HTR-8/SVneo (cell line): Measurements from ENCODE around the gene TRIM52.

Experiments used
- DNase-seq: peaks from one replicate; pipeline ENCODE4 v3.0.0; 2011; ENCODE audit warnings: low spot score, mixed read lengths; ENCODE audit not compliant: insufficient read length
- FAIRE-seq: peaks from 2 replicates; lab custom pipeline; 2011; peaks lifted over from hg19 to GRCh38; lab: Jason Lieb, UNC

Gene TRIM52

GRCh38 chr5:181235689-181236366 lies 25.1 kb downstream of the TRIM52 start:
- DNase-seq: no peak
- FAIRE-seq: no peak

GRCh38 chr5:181235323-181235688 lies 25.6 kb downstream of the TRIM52 start:
- FAIRE-seq (no peak), DNase-seq (no peak)

- DNase-seq (no peak), FAIRE-seq (no peak)
Observed at GRCh38 chr5:181234455-181235306, 26.3 kb downstream of the TRIM52 start.

- FAIRE-seq (no peak), DNase-seq (no peak)
Observed at GRCh38 chr5:181233801-181234454, 27.0 kb downstream of the TRIM52 start.

- FAIRE-seq (no peak), DNase-seq (no peak)
Observed at GRCh38 chr5:181233088-181233800, 27.7 kb downstream of the TRIM52 start.

- DNase-seq (no peak), FAIRE-seq (no peak)
Observed at GRCh38 chr5:181232593-181232992, 28.4 kb downstream of the TRIM52 start.

GRCh38 chr5:181231432-181231831 lies 29.5 kb downstream of the TRIM52 start:
- no peak for FAIRE-seq
- DNase-seq: no peak

GRCh38 chr5:181230551-181230950 lies 30.4 kb downstream of the TRIM52 start:
- DNase-seq (no peak), FAIRE-seq (no peak)

- FAIRE-seq: no peak
Observed at GRCh38 chr5:181229996-181230395, 30.9 kb downstream of the TRIM52 start.

GRCh38 chr5:181224390-181225229 lies 36.3 kb downstream of the TRIM52 start:
- no peak for DNase-seq
- no peak for FAIRE-seq

More at GRCh38 chr5:181229996-181230395, 30.9 kb downstream of the TRIM52 start:
- DNase-seq: no peak

GRCh38 chr5:181223729-181224389 lies 37.1 kb downstream of the TRIM52 start:
- FAIRE-seq (no peak), DNase-seq (no peak)

GRCh38 chr5:181223058-181223728 lies 37.8 kb downstream of the TRIM52 start, which contains the start of gene TRIM41:
TSS of gene TRIM41 (plus strand) at chr5:181223281. CDS start at chr5:181224000, 719 bp downstream.
- peak; percentile 87 for DNase-seq
- FAIRE-seq: peak; percentile 58

- FAIRE-seq: no peak
- no peak for DNase-seq
Observed at GRCh38 chr5:181222630-181223057, 38.3 kb downstream of the TRIM52 start.

GRCh38 chr5:181221792-181222629 lies 38.9 kb downstream of the TRIM52 start:
- FAIRE-seq: no peak
- DNase-seq: peak; percentile 57

GRCh38 chr5:181221105-181221791 lies 39.7 kb downstream of the TRIM52 start:
- no peak for DNase-seq

GRCh38 chr5:181220178-181220515 lies 40.8 kb downstream of the TRIM52 start:
- no peak for FAIRE-seq
- no peak for DNase-seq

More at GRCh38 chr5:181221105-181221791, 39.7 kb downstream of the TRIM52 start:
- no peak for FAIRE-seq
